CD4-positive, CD25-positive, alpha-beta regulatory T cell (primary cell): ENCODE results near the gene RTTN. TPM values are rescaled to one million over a fixed set of nuclear protein-coding genes. Genes with fewer than 3 reads are reported as not detected.

Experiments
- ATAC-seq, 2 donors: fragments of 150-1000 bp; cut with Tn5 transposase; one replicate each; pipeline ENCODE4 v1.10.0; 2021; ENCODE audit warnings: low read depth in 2 of 2, moderate number of reproducible peaks in 2 of 2, moderate library complexity in 1 of 2
- DNase-seq, 3 donors: peaks; one replicate each; pipeline versions ENCODE4 v3.0.0 to v3.0.0-alpha.2; 2012 to 2022; ENCODE audit warnings: mixed read lengths in 1 of 3
- H3K27ac ChIP-seq: one replicate; pipeline ENCODE4 v1.7.0; 2013; ENCODE audit warnings: mild to moderate bottlenecking, low read length; ENCODE audit not compliant: insufficient read depth, poor library complexity, severe bottlenecking
- H3K27me3 ChIP-seq: one replicate; pipeline ENCODE4 v1.7.0; 2013; ENCODE audit warnings: low read length; ENCODE audit not compliant: control insufficient read depth, insufficient read depth
- H3K36me3 ChIP-seq: one replicate; pipeline ENCODE4 v1.7.0; 2013; ENCODE audit warnings: mild to moderate bottlenecking, low read length, moderate library complexity; ENCODE audit not compliant: control insufficient read depth, insufficient read depth
- H3K4me1 ChIP-seq: 2 replicates; pipeline ENCODE4 v1.7.0; 2013; ENCODE audit warnings: mild to moderate bottlenecking, low read length; ENCODE audit not compliant: insufficient read depth, control insufficient read depth, poor library complexity, severe bottlenecking
- H3K4me3 ChIP-seq: one replicate; pipeline ENCODE4 v1.7.0; 2013; ENCODE audit warnings: low read depth, mild to moderate bottlenecking, low read length, moderate library complexity
- H3K9me3 ChIP-seq, 2 experiments: 1 replicate in 1 of 2; 2 replicates in 1 of 2; pipeline ENCODE4 v1.7.0; 2013; ENCODE audit warnings: low read length in 2 of 2, mild to moderate bottlenecking in 1 of 2, moderate library complexity in 1 of 2; ENCODE audit not compliant: control insufficient read depth in 2 of 2
- H3K27ac Mint-ChIP-seq, 3 donors: one replicate each; pipeline ENCODE4 v1.8.0; 2020 to 2022; ENCODE audit warnings: mild to moderate bottlenecking in 3 of 3, mixed read lengths in 3 of 3, moderate library complexity in 2 of 3
- H3K27me3 Mint-ChIP-seq: one replicate; pipeline ENCODE4 v1.8.0; 2022; ENCODE audit warnings: mild to moderate bottlenecking, mixed read lengths
- H3K36me3 Mint-ChIP-seq: one replicate; pipeline ENCODE4 v1.8.0; 2020; ENCODE audit warnings: mixed read lengths
- H3K4me1 Mint-ChIP-seq, 4 donors: one replicate each; pipeline ENCODE4 v1.8.0; 2020 to 2022; ENCODE audit warnings: mixed read lengths in 4 of 4, mild to moderate bottlenecking in 1 of 4
- H3K4me3 Mint-ChIP-seq, 4 donors: one replicate each; pipeline ENCODE4 v1.8.0; 2020 to 2022; ENCODE audit warnings: mild to moderate bottlenecking in 4 of 4, mixed read lengths in 4 of 4, moderate library complexity in 3 of 4
- H3K9me3 Mint-ChIP-seq, 7 donors: one replicate each; pipeline ENCODE4 v1.8.0; 2020 to 2022; ENCODE audit warnings: mixed read lengths in 7 of 7, mild to moderate bottlenecking in 3 of 7, moderate library complexity in 2 of 7
- polyA plus RNA-seq, 4 donors: library from polyadenylated mRNA; unstranded; fragments of 300-500 nt; fragmentation: Illumina TruSeq; gene quantifications; one replicate each; pipeline ENCODE4 v1.2.3, GENCODE V29; 2021
- total RNA-seq: library from RNA; stranded (reverse); gene quantifications from one replicate; pipeline ENCODE4 v1.2.3, GENCODE V29; 2022

RTTN gene
- total and polyA plus RNA-seq, 5 donors from 2014 or later = 3.2 to 36.4 (median 4.8) TPM

GRCh38 chr18:70165936-70166335, 39.6 kb downstream of the RTTN start:
- peak overlapping the region; percentile 64 for H3K4me3 ChIP-seq
- H3K27me3 ChIP-seq = no peaks in the 10 kb centered on the region
- H3K36me3 Mint-ChIP-seq = peaks cover 31% of the 10 kb centered on the region
- H3K4me1 ChIP-seq = peaks cover 6% of the 10 kb centered on the region
- peak overlapping the region in 2 of 3 donors; percentile 36 to 53 for H3K27ac Mint-ChIP-seq
- peak overlapping the region; percentile 22 to 44 (median 28) for H3K4me3 Mint-ChIP-seq
- H3K4me1 Mint-ChIP-seq = peaks cover 5 to 23% (median 11%) of the 10 kb centered on the region in 4 donors
- no peaks in the 10 kb centered on the region for H3K9me3 ChIP-seq
- H3K27me3 Mint-ChIP-seq = no peaks in the 10 kb centered on the region
- no peak for DNase-seq
- H3K27ac ChIP-seq = no peak overlapping the region
- H3K9me3 Mint-ChIP-seq = no peaks in the 10 kb centered on the region
- ATAC-seq = no peak
- peaks cover 19% of the 10 kb centered on the region for H3K36me3 ChIP-seq

- no peak overlapping the region for H3K4me3 Mint-ChIP-seq
- H3K27ac Mint-ChIP-seq = no peak overlapping the region
- H3K27me3 ChIP-seq = no peaks in the 10 kb centered on the region
- DNase-seq = no peak
- H3K9me3 Mint-ChIP-seq = no peaks in the 10 kb centered on the region
- H3K4me1 Mint-ChIP-seq = peaks cover 21 to 31% (median 26%) of the 10 kb centered on the region in 4 donors
- H3K27ac ChIP-seq = no peak overlapping the region
- H3K36me3 Mint-ChIP-seq = peaks cover 75% of the 10 kb centered on the region
- no peaks in the 10 kb centered on the region for H3K9me3 ChIP-seq
- no peak for ATAC-seq
- H3K36me3 ChIP-seq = peaks cover 27% of the 10 kb centered on the region
- H3K4me1 ChIP-seq = no peaks in the 10 kb centered on the region
- no peaks in the 10 kb centered on the region for H3K27me3 Mint-ChIP-seq
- H3K4me3 ChIP-seq = no peak overlapping the region
Observed at GRCh38 chr18:70160073-70160678, 45.3 kb downstream of the RTTN start.

- Histone ChIP-seq H3K4me3 (no peak overlapping the region), H3K4me1 (no peaks in the 10 kb centered on the region), H3K27me3 (no peaks in the 10 kb centered on the region), H3K36me3 (peaks cover 27% of the 10 kb centered on the region), H3K9me3 (no peaks in the 10 kb centered on the region), H3K27ac (no peak overlapping the region)
- Mint-ChIP-seq H3K4me3 (peak overlapping the region in 1 of 4 donors; percentile 27), H3K27ac (no peak overlapping the region), H3K36me3 (peaks cover 79% of the 10 kb centered on the region), H3K4me1 (peaks cover 29 to 34% (median 32%) of the 10 kb centered on the region in 4 donors), H3K9me3 (no peaks in the 10 kb centered on the region), H3K27me3 (no peaks in the 10 kb centered on the region)
- ATAC-seq (no peak), DNase-seq (no peak)
Observed at GRCh38 chr18:70158992-70159717, 46.3 kb downstream of the RTTN start.

- no peak for DNase-seq
- Histone ChIP-seq H3K27ac (no peak overlapping the region), H3K9me3 (no peaks in the 10 kb centered on the region), H3K4me3 (no peak overlapping the region), H3K27me3 (no peaks in the 10 kb centered on the region), H3K4me1 (no peaks in the 10 kb centered on the region), H3K36me3 (peaks cover 22% of the 10 kb centered on the region)
- H3K4me3 Mint-ChIP-seq = no peak overlapping the region
- H3K36me3 Mint-ChIP-seq = peaks cover 72% of the 10 kb centered on the region
- peaks cover 31 to 45% (median 35%) of the 10 kb centered on the region in 4 donors for H3K4me1 Mint-ChIP-seq
- H3K9me3 Mint-ChIP-seq = no peaks in the 10 kb centered on the region
- ATAC-seq = no peak
- no peak overlapping the region for H3K27ac Mint-ChIP-seq
- H3K27me3 Mint-ChIP-seq = no peaks in the 10 kb centered on the region
Observed at GRCh38 chr18:70156886-70157285, 48.6 kb downstream of the RTTN start.

- Mint-ChIP-seq H3K27me3 (no peaks in the 10 kb centered on the region), H3K4me3 (no peak overlapping the region), H3K4me1 (peaks cover 17 to 39% (median 26%) of the 10 kb centered on the region in 4 donors), H3K9me3 (no peaks in the 10 kb centered on the region), H3K27ac (peak overlapping the region in 1 of 3 donors; percentile 10), H3K36me3 (peaks cover 56% of the 10 kb centered on the region)
- H3K9me3 ChIP-seq = no peaks in the 10 kb centered on the region
- H3K36me3 ChIP-seq = peaks cover 14% of the 10 kb centered on the region
- H3K4me3 ChIP-seq = no peak overlapping the region
- ATAC-seq = no peak
- H3K4me1 ChIP-seq = no peaks in the 10 kb centered on the region
- H3K27me3 ChIP-seq = no peaks in the 10 kb centered on the region
- H3K27ac ChIP-seq = no peak overlapping the region
- DNase-seq = no peak
Observed at GRCh38 chr18:70154591-70155194, 50.8 kb downstream of the RTTN start.

GRCh38 chr18:70151614-70152013, 53.9 kb downstream of the RTTN start:
- DNase-seq = no peak
- Histone ChIP-seq H3K4me1 (no peaks in the 10 kb centered on the region), H3K4me3 (no peak overlapping the region), H3K27me3 (no peaks in the 10 kb centered on the region), H3K27ac (no peak overlapping the region), H3K36me3 (peaks cover 36% of the 10 kb centered on the region), H3K9me3 (no peaks in the 10 kb centered on the region)
- Mint-ChIP-seq H3K36me3 (peaks cover 45% of the 10 kb centered on the region), H3K4me1 (peaks cover 9 to 24% (median 16%) of the 10 kb centered on the region in 4 donors), H3K27me3 (no peaks in the 10 kb centered on the region), H3K9me3 (no peaks in the 10 kb centered on the region), H3K4me3 (no peak overlapping the region), H3K27ac (peak overlapping the region in 1 of 3 donors; percentile 10)
- no peak for ATAC-seq

- no peak overlapping the region for H3K4me3 ChIP-seq
- H3K27ac ChIP-seq = no peak overlapping the region
- peaks cover 44% of the 10 kb centered on the region for H3K36me3 Mint-ChIP-seq
- ATAC-seq (no peak), DNase-seq (no peak)
- no peak overlapping the region for H3K4me3 Mint-ChIP-seq
- H3K9me3 Mint-ChIP-seq = no peaks in the 10 kb centered on the region
- no peaks in the 10 kb centered on the region for H3K4me1 ChIP-seq
- H3K9me3 ChIP-seq = no peaks in the 10 kb centered on the region
- H3K27me3 Mint-ChIP-seq = no peaks in the 10 kb centered on the region
- peak overlapping the region in 2 of 3 donors; percentile 2 to 33 for H3K27ac Mint-ChIP-seq
- H3K36me3 ChIP-seq = peaks cover 46% of the 10 kb centered on the region
- H3K27me3 ChIP-seq = no peaks in the 10 kb centered on the region
- peaks cover 4 to 20% (median 12%) of the 10 kb centered on the region in 4 donors for H3K4me1 Mint-ChIP-seq
Observed at GRCh38 chr18:70149616-70150301, 55.7 kb downstream of the RTTN start.
